ENCODE data around the gene CNOT1.

CNOT1 gene

GRCh38 chr16:58636466-58636865 lies 6.8 kb upstream of the CNOT1 start:
- Mint-ChIP-seq H3K27ac (no peak overlapping the region), H3K27me3 (ENCODE audit: low read depth, poor library complexity) (peaks cover 3% of the 10 kb centered on the region), H3K9me3 (no peaks in the 10 kb centered on the region), H3K4me1 (peaks cover 10% of the 10 kb centered on the region), H3K4me3 (no peak overlapping the region), H3K36me3 (ENCODE audit: low read depth) (no peaks in the 10 kb centered on the region)
- TF ChIP-seq CTCF (IDR thresholded peaks at IDR 0.05), result no peak
- no peak for DNase-seq

GRCh38 chr16:58635502-58635901 lies 5.9 kb upstream of the CNOT1 start:
- Mint-ChIP-seq H3K27ac (no peak overlapping the region), H3K9me3 (no peaks in the 10 kb centered on the region), H3K36me3 (ENCODE audit: low read depth) (no peaks in the 10 kb centered on the region), H3K27me3 (ENCODE audit: low read depth, poor library complexity) (peaks cover 3% of the 10 kb centered on the region), H3K4me3 (no peak overlapping the region), H3K4me1 (peaks cover 12% of the 10 kb centered on the region)
- no peak for TF ChIP-seq CTCF (IDR thresholded peaks at IDR 0.05)
- DNase-seq, result no peak

GRCh38 chr16:58634265-58634802 lies 4.7 kb upstream of the CNOT1 start:
- no peaks in the 10 kb centered on the region for H3K9me3 Mint-ChIP-seq
- peaks cover 17% of the 10 kb centered on the region for H3K4me1 Mint-ChIP-seq
- no peak for DNase-seq
- H3K4me3 Mint-ChIP-seq, result no peak overlapping the region
- peak overlapping the region; percentile 69 for H3K27ac Mint-ChIP-seq
- TF ChIP-seq CTCF (IDR thresholded peaks at IDR 0.05), result no peak
- H3K27me3 Mint-ChIP-seq (ENCODE audit: low read depth, poor library complexity), result peaks cover 7% of the 10 kb centered on the region
- H3K36me3 Mint-ChIP-seq (ENCODE audit: low read depth), result no peaks in the 10 kb centered on the region

GRCh38 chr16:58628845-58629732 lies 537 bp downstream of the CNOT1 start:
- peak; percentile 43 for DNase-seq
- peaks cover 13% of the 10 kb centered on the region for H3K36me3 Mint-ChIP-seq (ENCODE audit: low read depth)
- peaks cover 4% of the 10 kb centered on the region for H3K27me3 Mint-ChIP-seq (ENCODE audit: low read depth, poor library complexity)
- no peak for TF ChIP-seq CTCF (IDR thresholded peaks at IDR 0.05)
- peaks cover 21% of the 10 kb centered on the region for H3K4me1 Mint-ChIP-seq
- no peaks in the 10 kb centered on the region for H3K9me3 Mint-ChIP-seq
- H3K4me3 Mint-ChIP-seq, result peak overlapping the region; percentile 99
- H3K27ac Mint-ChIP-seq, result peak overlapping the region; percentile 100

- no peak overlapping the region for H3K4me3 Mint-ChIP-seq
- H3K27me3 Mint-ChIP-seq (ENCODE audit: low read depth, poor library complexity), result no peaks in the 10 kb centered on the region
- TF ChIP-seq CTCF (IDR thresholded peaks at IDR 0.05), result no peak
Measured at GRCh38 chr16:58624209-58624608, 5.4 kb downstream of the CNOT1 start.

More at GRCh38 chr16:58624209-58624608, 5.4 kb downstream of the CNOT1 start:
- Mint-ChIP-seq H3K9me3 (no peaks in the 10 kb centered on the region), H3K27ac (no peak overlapping the region), H3K36me3 (ENCODE audit: low read depth) (peaks cover 53% of the 10 kb centered on the region), H3K4me1 (peaks cover 14% of the 10 kb centered on the region)
- no peak for DNase-seq

Measured in nephron progenitor cell (in vitro differentiated cells).